Amygdala (tissue), 56 donors: Measurements from ENCODE around the gene ARHGAP6.

Experiments
- DNase-seq, 56 donors: peaks; one replicate each; lab custom pipeline; 2025; lab: John Stamatoyannopoulos, UW

The ARHGAP6 gene

GRCh38 chrX:11465648-11466411, 199.9 kb downstream of the ARHGAP6 start:
- no peak for DNase-seq

GRCh38 chrX:11464836-11465463, 200.8 kb downstream of the ARHGAP6 start:
- DNase-seq, result no peak

- no peak for DNase-seq
Measured at GRCh38 chrX:11464380-11464779, 201.3 kb downstream of the ARHGAP6 start.

- no peak for DNase-seq
Measured at GRCh38 chrX:11462648-11463047, 203.1 kb downstream of the ARHGAP6 start.

GRCh38 chrX:11462136-11462535, 203.6 kb downstream of the ARHGAP6 start:
- DNase-seq, result no peak

- DNase-seq, result no peak
Measured at GRCh38 chrX:11461201-11462001, 204.3 kb downstream of the ARHGAP6 start.

- DNase-seq, result no peak
Measured at GRCh38 chrX:11460347-11460746, 205.4 kb downstream of the ARHGAP6 start.

GRCh38 chrX:11458170-11458569, 207.6 kb downstream of the ARHGAP6 start:
- no peak for DNase-seq

- no peak for DNase-seq
Measured at GRCh38 chrX:11451151-11451550, 214.6 kb downstream of the ARHGAP6 start.

- no peak for DNase-seq
Measured at GRCh38 chrX:11450354-11450753, 215.4 kb downstream of the ARHGAP6 start.

- no peak for DNase-seq
Measured at GRCh38 chrX:11449613-11450012, 216.1 kb downstream of the ARHGAP6 start.

GRCh38 chrX:11447418-11447817, 218.3 kb downstream of the ARHGAP6 start:
- DNase-seq, result no peak

- DNase-seq, result no peak
Measured at GRCh38 chrX:11446949-11447348, 218.8 kb downstream of the ARHGAP6 start.

- no peak for DNase-seq
Measured at GRCh38 chrX:11446336-11446735, 219.4 kb downstream of the ARHGAP6 start.

GRCh38 chrX:11445540-11445939, 220.2 kb downstream of the ARHGAP6 start:
- no peak for DNase-seq

GRCh38 chrX:11444052-11444451, 221.7 kb downstream of the ARHGAP6 start:
- DNase-seq, result no peak

GRCh38 chrX:11439846-11440245, 225.9 kb downstream of the ARHGAP6 start:
- DNase-seq, result no peak

- no peak for DNase-seq
Measured at GRCh38 chrX:11438767-11439166, 227.0 kb downstream of the ARHGAP6 start.

GRCh38 chrX:11438380-11438723, 227.4 kb downstream of the ARHGAP6 start:
- no peak for DNase-seq

GRCh38 chrX:11437642-11438379, 227.9 kb downstream of the ARHGAP6 start:
- DNase-seq, result no peak

GRCh38 chrX:11435568-11435967, 230.2 kb downstream of the ARHGAP6 start:
- DNase-seq, result no peak
